K562 (cell line): ENCODE results near the gene SHF. TPM values are rescaled to one million over a fixed set of nuclear protein-coding genes. Genes with fewer than 3 reads are reported as not detected.

Experiments used
- ADNP ChIP-seq: fragments of 200-800 bp; sonication (Bioruptor generic); IDR thresholded peaks from 2 replicates; pipeline ENCODE4 v1.6.1; 2016; ENCODE audit warnings: missing genetic modification characterization, missing compliant biosample characterization
- ARHGAP35 ChIP-seq: fragments of 450-650 bp; IDR thresholded peaks from 2 replicates; pipeline ENCODE4 v1.6.1; 2018; ENCODE audit not compliant: partially characterized antibody
- GABPB2 ChIP-seq: fragments of 250-450 bp; sonication (Bioruptor Pico); conservative IDR thresholded peaks from 2 replicates; pipeline ENCODE4 v1.5.1; 2021; ENCODE audit warnings: mild to moderate bottlenecking
- IFI16 ChIP-seq: fragments of 250-450 bp; sonication (Bioruptor Pico); IDR thresholded peaks from 2 replicates; pipeline ENCODE4 v2.1.2; 2022; ENCODE audit warnings: mild to moderate bottlenecking, inconsistent platforms
- MCM2 ChIP-seq: fragments of 450-650 bp; IDR thresholded peaks from 2 replicates; pipeline ENCODE4 v1.6.1; 2017; ENCODE audit warnings: low read depth, mild to moderate bottlenecking
- RBM22 ChIP-seq: fragments of 200-400 bp; formaldehyde crosslinking; IDR thresholded peaks from 2 replicates; pipeline ENCODE4 v1.6.1; 2018; ENCODE audit warnings: low read length, low read depth; ENCODE audit not compliant: poor library complexity, severe bottlenecking
- REST ChIP-seq, 2 experiments: fragments of 450-650 bp; formaldehyde crosslinking in 1 of 2; IDR thresholded peaks; 2 replicates each; pipeline versions ENCODE4 v1.4.0 to v1.6.1; 2014 to 2020; ENCODE audit warnings: mild to moderate bottlenecking in 2 of 2, borderline replicate concordance in 1 of 2, low read depth in 1 of 2
- THRAP3 ChIP-seq: fragments of 450-650 bp; IDR thresholded peaks from 2 replicates; pipeline ENCODE4 v1.6.1; 2016; ENCODE audit warnings: mild to moderate bottlenecking, inconsistent platforms, borderline replicate concordance
- ZNF512 ChIP-seq: IDR thresholded peaks from 2 replicates; pipeline ENCODE4 v1.6.1; 2016; ENCODE audit warnings: missing genetic modification characterization, missing compliant biosample characterization
- ZNF639 ChIP-seq, 2 experiments: fragments of 200-800 bp in 1 of 2; sonication (Bioruptor generic) in 1 of 2; sonication (generic) in 1 of 2; formaldehyde crosslinking in 1 of 2; IDR thresholded peaks in 1 of 2; conservative IDR thresholded peaks in 1 of 2; 2 replicates each; pipeline versions ENCODE4 v1.5.0 to v1.6.1; 2016 to 2020; ENCODE audit warnings: missing compliant biosample characterization in 1 of 2, missing genetic modification characterization in 1 of 2, missing genetic modification reagents in 1 of 2
- polyA plus RNA-seq, 8 experiments: library from polyadenylated mRNA; depleted of rRNA in 4 of 8; stranded (reverse) in 5 of 8; unstranded in 3 of 8; fragments of >200 nt; fragmentation: Nextera tagmentation in 2 of 8; fragmentation: Illumina TruSeq in 1 of 8; extraction: Ambion mirVana in 2 of 8; extraction: Trizol in 1 of 8; gene quantifications; 2 replicates each; pipeline versions ENCODE4 v1.2.1 to v1.2.3, GENCODE V29; 2011 to 2014; ENCODE audit warnings: inconsistent platforms in 1 of 8, missing spikeins in 1 of 8
- total RNA-seq, 7 experiments: library from RNA; depleted of rRNA in 6 of 7; stranded (reverse); fragments of >200 nt in 6 of 7; fragmentation: Illumina TruSeq in 2 of 7; extraction: Trizol in 2 of 7; gene quantifications; 2 replicates each; pipeline versions ENCODE4 v1.2.1 to v1.2.3, GENCODE V29; 2011 to 2021; ENCODE audit warnings: low replicate concordance in 1 of 7

The SHF gene
- total and polyA plus RNA-seq, 9 of the 15 experiments (the other 6 are each of a cell fraction or from before 2014, with no cell fraction given), result 0.51 to 2.2 (median 0.85) TPM; not detected in 2

- TF ChIP-seq REST (IDR thresholded peaks at IDR 0.05; ENCODE audit: borderline replicate concordance) (peak; percentile 22; the same call in 1 of the 2 replicates), REST (CRISPR knock-in tag; IDR thresholded peaks at IDR 0.05; ENCODE audit: low read depth) (no peak), ARHGAP35 (no peak), RBM22 (no peak), ADNP (tag) (peak; percentile 60; the same call in 1 of the 2 replicates), ZNF512 (tag) (no peak), THRAP3 (no peak), ZNF639 (CRISPR knock-in tag; conservative IDR thresholded peaks at IDR 0.05 in 1 of 2, IDR thresholded peaks at IDR 0.05 in 1 of 2) (0 out of 4 replicates have a peak, but pooled peaks of 1 of the 2 experiments have one; percentile 22), MCM2 (no peak), GABPB2 (CRISPR knock-in tag) (no peak), IFI16 (CRISPR knock-in tag) (no peak)
Observed at GRCh38 chr15:45200001-45200798, 12.4 kb upstream of the SHF start (continued).
